ENCODE results near the gene ZBTB20.

GRCh38 chr3:115068799-115069198 is 78.3 kb downstream of the ZBTB20 start:
- TF ChIP-seq CTCF (IDR thresholded peaks at IDR 0.05) = no peak
- no peak for TF ChIP-seq POLR2A (IDR thresholded peaks at IDR 0.05)
